HG02798 (cell line): ENCODE results near the gene UGT1A10.
"Not testable (repeated sequence)": the region's sequence is repeated elsewhere in the genome, so short reads cannot be mapped to it uniquely, and the experiment has no call there.

ENCODE experiments used
- ATAC-seq: cut with Tn5 transposase; IDR thresholded peaks from one replicate; pipeline ENCODE4 v1.9.1; 2021; ENCODE audit warnings: mild to moderate bottlenecking; ENCODE audit not compliant: unreplicated experiment, poor library complexity

The UGT1A10 gene

DNA sequence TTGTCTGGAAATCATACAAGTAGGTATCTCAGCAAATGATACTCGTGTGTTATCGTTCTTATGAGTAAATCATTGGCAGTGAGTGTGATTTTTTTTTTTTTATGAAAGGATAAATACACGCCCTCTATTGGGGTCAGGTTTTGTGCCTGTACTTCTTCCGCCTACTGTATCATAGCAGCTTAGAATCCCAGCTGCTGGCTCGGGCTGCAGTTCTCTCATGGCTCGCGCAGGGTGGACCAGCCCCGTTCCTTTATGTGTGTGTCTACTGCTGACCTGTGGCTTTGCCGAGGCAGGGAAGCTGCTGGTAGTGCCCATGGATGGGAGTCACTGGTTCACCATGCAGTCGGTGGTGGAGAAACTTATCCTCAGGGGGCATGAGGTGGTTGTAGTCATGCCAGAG lies at the start of gene UGT1A10:
Gene UGT1A10 (plus strand): TSS at position 143 of the 400 bp plus-strand sequence. CDS start 75 bp downstream, at position 218.
- not testable (repeated sequence) for ATAC-seq

GRCh38 chr2:233588400-233588799 lies 47.8 kb upstream of the UGT1A10 start:
- no peak for ATAC-seq

DNA sequence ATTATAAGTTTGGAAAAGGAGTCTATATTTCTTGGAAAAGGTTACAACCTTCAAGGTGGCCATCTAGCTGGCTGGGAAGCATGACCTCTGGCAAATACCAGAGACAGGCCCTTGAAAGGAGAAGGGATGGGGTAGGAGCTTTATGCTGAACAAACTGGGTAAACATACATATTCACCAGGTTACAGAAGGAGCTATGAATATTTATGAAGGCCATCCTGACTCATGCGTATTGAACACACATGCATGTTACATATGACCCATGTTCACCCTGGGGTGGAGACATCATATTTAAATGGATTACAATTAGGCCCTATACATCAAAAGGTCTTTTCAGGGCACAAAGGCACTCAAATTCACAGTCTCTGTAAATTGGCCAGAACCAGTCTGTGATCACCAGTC lies 43.5 kb upstream of the UGT1A10 start:
- ATAC-seq, result peak; percentile 15

DNA sequence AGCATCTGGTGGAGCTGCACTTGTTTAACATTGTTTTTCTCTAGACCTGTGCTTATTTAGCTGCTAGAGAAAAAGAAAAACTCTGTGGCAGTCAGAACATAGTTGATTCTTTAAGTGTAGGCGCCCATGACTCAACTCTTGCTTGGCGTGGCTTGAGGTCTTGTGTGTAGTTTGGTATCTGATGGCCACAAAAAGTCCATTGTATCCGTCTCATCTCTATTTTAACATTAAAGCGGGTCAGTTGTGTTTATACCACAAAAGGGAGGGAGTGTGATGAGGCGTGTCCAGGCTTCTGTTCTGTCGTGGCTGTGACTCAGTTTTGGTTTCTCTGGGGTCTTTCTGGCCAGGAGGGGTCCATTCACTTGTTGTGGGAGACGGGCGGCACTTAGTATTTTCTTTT lies 43.0 kb upstream of the UGT1A10 start:
- ATAC-seq, result peak; percentile 73

DNA sequence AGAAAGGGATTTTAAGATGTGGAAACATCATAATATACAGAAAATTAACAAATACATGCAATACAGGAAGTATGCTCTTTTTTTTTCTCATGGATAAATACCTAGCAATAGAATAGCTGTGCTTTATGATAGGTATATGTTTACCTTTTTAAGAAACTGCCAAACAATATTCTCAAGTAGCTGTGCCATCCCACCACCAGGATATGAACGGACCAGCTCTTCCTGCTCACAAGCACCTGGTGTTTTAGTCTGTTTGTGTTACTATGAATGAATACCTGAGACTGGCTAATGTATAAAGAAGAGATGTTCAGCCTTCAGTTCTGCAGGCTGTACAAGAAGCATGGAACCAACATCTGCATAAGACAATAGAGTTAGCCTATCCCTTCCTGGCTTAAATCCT lies 38.7 kb upstream of the UGT1A10 start:
- no peak for ATAC-seq

DNA sequence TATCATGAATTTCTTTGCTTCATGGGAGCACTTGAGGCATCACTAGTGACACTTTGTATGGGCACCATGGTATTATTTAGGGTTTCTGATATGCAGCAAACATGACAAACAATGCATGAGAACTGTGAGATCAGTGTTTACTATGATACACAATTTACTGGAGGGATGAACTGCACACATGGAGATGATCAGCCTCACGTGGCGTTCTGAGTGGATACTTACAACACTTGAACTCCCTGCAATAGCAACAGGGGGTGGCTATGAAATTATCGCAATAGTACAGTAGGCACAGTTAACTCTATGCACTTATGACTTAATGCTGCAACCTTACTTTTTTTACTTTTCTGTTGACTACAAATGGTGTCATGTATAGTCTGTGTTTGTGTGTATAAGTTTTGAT lies 37.3 kb upstream of the UGT1A10 start:
- ATAC-seq, result no peak

GRCh38 chr2:233600386-233600785 lies 35.9 kb upstream of the UGT1A10 start:
- ATAC-seq, result no peak

- ATAC-seq, result no peak
Measured at GRCh38 chr2:233602076-233602475, 34.2 kb upstream of the UGT1A10 start.

GRCh38 chr2:233603520-233603919 lies 32.7 kb upstream of the UGT1A10 start:
- ATAC-seq, result no peak

DNA sequence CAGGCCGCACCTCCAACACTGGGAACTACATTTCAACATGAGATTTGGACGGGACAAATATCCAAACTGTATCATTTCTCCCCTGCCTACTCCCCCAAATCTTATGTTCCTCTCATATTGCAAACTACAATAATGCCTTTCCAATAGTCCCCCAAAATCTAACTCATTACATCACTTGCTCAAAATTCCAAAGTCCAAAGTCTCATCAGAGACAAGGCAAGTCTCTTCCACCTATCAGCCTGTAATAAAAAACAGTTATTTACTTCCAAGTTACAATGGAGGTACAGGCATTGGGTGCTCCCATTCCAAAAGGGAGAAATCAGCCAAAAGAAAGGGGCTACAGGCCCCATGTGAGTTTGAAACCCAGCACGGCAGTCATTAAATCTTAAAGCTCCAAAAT lies 31.4 kb upstream of the UGT1A10 start:
- ATAC-seq, result no peak

DNA sequence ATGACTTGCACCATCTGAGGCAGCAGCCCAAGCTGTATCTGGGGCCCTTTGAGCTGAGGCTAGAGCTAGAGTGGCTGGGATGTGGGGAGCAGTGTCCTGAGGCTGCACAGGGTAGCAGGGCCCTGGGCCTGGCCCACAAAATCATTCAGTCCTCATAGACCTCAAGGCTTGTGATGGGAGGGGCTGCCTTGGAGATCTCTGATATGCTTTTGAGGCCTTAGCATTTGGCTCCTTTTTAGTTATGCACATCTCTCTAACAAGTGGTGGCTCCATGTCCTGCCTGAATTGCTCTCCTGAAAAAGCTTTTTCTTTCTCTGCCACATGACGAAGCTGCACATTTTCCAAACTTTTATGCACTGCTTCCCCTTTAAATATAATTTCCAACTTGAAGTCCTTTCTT lies 30.6 kb upstream of the UGT1A10 start:
- no peak for ATAC-seq

- ATAC-seq, result no peak
Measured at GRCh38 chr2:233611284-233611683, 25.0 kb upstream of the UGT1A10 start.

GRCh38 chr2:233617476-233617875 lies 18.8 kb upstream of the UGT1A10 start, which contains the start of gene UGT1A8:
UGT1A8 (plus strand) TSS chr2:233617633; CDS start chr2:233617708, 75 bp downstream.
- not testable (repeated sequence) for ATAC-seq

GRCh38 chr2:233620204-233620603 lies 16.0 kb upstream of the UGT1A10 start:
- ATAC-seq, result no peak

DNA sequence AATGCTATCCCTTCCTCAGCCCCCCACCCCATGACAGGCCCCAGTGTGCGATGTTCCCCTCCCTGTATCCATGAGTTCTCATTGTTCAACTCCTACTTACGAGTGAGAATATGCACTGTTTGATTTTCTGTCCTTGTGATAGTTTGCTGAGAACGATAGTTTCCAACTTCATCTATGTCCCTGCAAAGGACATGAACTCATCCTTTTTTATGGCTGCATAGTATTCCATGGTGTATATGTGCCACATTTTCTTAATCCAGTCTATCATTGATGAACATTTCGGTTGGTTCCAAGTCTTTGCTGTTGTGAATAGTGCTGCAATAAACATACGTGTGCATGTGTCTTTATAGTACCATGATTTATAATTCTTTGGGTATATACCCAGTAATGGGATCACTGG lies 14.4 kb upstream of the UGT1A10 start:
- ATAC-seq, result not testable (repeated sequence)

DNA sequence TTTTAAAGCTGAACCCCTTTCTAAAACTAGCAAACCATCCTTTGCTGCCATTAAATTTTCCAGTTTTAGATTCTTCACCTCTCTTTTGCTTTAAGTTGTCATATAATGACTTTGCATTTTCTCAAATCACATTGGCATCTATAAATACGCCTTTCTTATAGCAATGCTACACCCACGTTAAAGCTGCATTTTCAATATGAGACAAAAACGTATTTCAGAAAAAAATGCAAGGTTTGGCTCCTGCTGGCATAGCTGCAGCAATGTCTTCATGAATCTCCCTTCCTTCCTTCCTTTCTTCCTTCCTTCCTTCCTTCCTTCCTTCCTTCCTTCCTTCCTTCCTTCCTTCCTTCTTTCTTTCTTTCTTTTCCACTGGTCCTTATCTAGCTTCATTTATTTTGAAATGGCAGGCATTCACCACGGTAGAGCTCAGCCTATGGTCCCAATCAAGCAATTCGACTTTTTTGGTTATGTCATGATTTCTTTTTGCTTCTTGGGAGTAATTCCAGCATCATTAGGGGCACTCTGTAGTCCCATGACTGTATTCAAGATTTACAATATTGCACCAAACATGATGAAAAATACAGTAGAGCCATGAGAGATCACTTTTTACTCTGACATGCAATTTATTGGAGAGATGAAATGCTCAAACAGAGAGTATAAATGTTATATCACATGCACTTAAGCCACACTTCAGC lies 8.8 kb upstream of the UGT1A10 start:
- no peak for ATAC-seq

GRCh38 chr2:233638836-233639235 lies 2.6 kb downstream of the UGT1A10 start:
- ATAC-seq, result no peak

DNA sequence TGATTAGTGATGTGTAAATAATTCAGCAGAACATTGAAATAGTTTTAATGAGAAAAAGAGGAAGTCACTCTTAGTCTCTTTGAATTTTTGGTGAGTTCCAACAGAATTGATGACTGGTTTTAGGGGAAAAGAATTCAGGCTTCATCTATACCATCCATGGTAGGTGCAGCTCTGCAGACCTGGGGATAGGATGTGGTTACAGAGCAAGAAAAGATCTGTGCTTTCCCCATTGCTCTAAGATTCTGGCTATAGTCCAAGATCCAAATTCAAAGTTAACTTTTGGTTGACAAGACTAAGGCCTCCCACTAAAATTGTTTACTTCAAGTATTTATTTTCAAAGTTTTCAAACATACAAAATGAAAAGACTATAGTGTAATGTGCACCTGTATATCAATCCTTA lies 3.6 kb downstream of the UGT1A10 start:
- no peak for ATAC-seq

DNA sequence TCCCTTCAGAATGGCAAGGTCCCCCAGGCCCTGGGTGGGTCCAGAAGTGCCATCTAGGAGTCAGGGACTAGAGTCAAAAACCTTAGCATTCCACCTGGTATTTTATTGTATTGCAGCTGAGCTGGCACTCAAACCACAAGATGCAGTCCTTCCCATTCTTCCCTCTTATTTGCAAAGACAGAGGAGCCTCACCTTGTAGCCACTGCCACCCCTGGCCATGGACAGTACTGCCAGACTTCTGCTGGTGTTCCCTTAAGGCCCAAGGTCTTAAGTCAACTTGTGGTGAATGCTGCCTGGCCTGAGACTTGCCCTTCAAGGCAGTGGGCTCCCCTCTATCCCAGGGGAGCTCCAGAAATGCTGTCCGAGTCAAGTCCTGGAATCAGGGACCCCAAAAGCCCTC lies 6.9 kb downstream of the UGT1A10 start:
- ATAC-seq, result no peak

GRCh38 chr2:233646033-233646432 lies 9.8 kb downstream of the UGT1A10 start:
- ATAC-seq, result not testable (repeated sequence)

- ATAC-seq, result no peak
Measured at GRCh38 chr2:233650981-233651380, 14.7 kb downstream of the UGT1A10 start.

DNA sequence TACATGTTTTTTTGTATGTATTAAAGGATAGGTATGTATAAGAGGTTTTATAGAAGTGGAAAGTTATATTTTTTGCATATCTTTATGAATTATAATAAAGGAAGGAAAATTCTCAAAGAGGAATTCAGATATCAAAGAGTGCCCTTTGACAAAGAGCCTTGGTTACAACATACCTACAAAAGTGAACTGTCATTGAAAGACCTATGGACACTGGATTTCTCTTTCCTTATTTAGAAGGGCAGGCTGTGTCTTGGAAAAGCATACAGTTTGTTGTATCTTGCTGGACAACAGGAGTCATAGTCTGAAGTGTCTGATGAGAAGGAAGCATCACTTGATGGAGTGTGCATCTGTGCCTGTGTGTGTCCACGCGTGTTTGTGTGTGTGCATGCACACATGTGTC lies 15.2 kb downstream of the UGT1A10 start:
- ATAC-seq, result no peak
